NT2/D1 (cell line): ENCODE data around the gene SEMA3B.
A peak's percentile ranks its signal among the peaks of the same experiment; 100 is the strongest.

Source experiments
- DNase-seq: peaks from one replicate; pipeline ENCODE4 v3.0.0-alpha.2; 2011; ENCODE audit warnings: low read depth, low spot score
- H3K27me3 ChIP-seq: 2 replicates; pipeline ENCODE4 v1.6.0; 2011; ENCODE audit warnings: mild to moderate bottlenecking; ENCODE audit not compliant: insufficient read length, insufficient read depth
- H3K36me3 ChIP-seq: 2 replicates; pipeline ENCODE4 v1.6.1; 2011; ENCODE audit warnings: mild to moderate bottlenecking, low read length, mixed read lengths; ENCODE audit not compliant: insufficient read depth, insufficient read length
- H3K4me1 ChIP-seq: 2 replicates; pipeline ENCODE4 v1.5.1; 2011; ENCODE audit not compliant: insufficient read depth, insufficient read length
- H3K4me3 ChIP-seq: 2 replicates; pipeline ENCODE4 v1.5.1; 2011; ENCODE audit warnings: low read depth; ENCODE audit not compliant: insufficient read length
- H3K9ac ChIP-seq: 2 replicates; pipeline ENCODE4 v1.6.0; 2011; ENCODE audit warnings: low read depth; ENCODE audit not compliant: insufficient read length
- H3K9me3 ChIP-seq: 2 replicates; pipeline ENCODE4 v1.5.1; 2011; ENCODE audit warnings: mild to moderate bottlenecking, low read length; ENCODE audit not compliant: insufficient read depth
- SUZ12 ChIP-seq: IDR thresholded peaks from 2 replicates; pipeline ENCODE4 v1.6.1; 2011; ENCODE audit not compliant: insufficient read length, insufficient read depth; ENCODE audit errors: extremely low read depth
- YY1 ChIP-seq: IDR thresholded peaks from 2 replicates; pipeline ENCODE4 v1.6.1; 2011; ENCODE audit not compliant: insufficient read length, insufficient read depth
- ZNF274 ChIP-seq: IDR thresholded peaks from 2 replicates; pipeline ENCODE4 v1.6.1; 2011; ENCODE audit warnings: mild to moderate bottlenecking, low read depth, low read length

SEMA3B gene

GRCh38 chr3:50286322-50287227, 17.6 kb downstream of the SEMA3B start:
- H3K9ac ChIP-seq = no peak overlapping the region
- H3K27me3 ChIP-seq = no peaks in the 10 kb centered on the region
- DNase-seq = no peak
- TF ChIP-seq ZNF274 (no peak), SUZ12 (no peak), YY1 (no peak)
- H3K9me3 ChIP-seq = no peaks in the 10 kb centered on the region
- no peak overlapping the region for H3K4me3 ChIP-seq
- H3K36me3 ChIP-seq = peaks cover 51% of the 10 kb centered on the region
- H3K4me1 ChIP-seq = peaks cover 9% of the 10 kb centered on the region

DNA sequence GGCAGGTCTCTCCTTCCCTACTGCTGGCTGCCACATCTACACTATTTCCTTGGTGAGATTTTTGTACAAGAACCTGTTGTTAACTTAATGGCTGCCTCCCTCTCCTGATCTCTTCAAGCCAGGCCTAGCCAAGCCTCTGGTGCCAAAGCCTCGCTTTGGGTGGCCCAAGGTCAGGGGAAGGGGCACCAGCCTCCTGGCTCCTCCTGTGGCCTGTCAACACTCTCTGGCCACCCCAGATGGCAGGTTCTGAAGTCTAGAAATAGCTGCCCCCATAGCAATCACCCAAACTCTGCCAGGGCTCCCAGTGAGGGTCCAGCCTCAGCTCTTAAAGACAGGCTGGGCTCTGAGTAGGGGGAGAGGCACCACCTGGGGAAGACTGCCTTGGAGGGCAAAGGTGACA, 18.3 kb downstream of the SEMA3B start:
- peaks cover 9% of the 10 kb centered on the region for H3K4me1 ChIP-seq
- H3K36me3 ChIP-seq = peaks cover 51% of the 10 kb centered on the region
- no peak overlapping the region for H3K4me3 ChIP-seq
- no peaks in the 10 kb centered on the region for H3K9me3 ChIP-seq
- no peaks in the 10 kb centered on the region for H3K27me3 ChIP-seq
- DNase-seq = no peak
- no peak overlapping the region for H3K9ac ChIP-seq
- TF ChIP-seq YY1 (no peak), ZNF274 (no peak), SUZ12 (no peak)

DNA sequence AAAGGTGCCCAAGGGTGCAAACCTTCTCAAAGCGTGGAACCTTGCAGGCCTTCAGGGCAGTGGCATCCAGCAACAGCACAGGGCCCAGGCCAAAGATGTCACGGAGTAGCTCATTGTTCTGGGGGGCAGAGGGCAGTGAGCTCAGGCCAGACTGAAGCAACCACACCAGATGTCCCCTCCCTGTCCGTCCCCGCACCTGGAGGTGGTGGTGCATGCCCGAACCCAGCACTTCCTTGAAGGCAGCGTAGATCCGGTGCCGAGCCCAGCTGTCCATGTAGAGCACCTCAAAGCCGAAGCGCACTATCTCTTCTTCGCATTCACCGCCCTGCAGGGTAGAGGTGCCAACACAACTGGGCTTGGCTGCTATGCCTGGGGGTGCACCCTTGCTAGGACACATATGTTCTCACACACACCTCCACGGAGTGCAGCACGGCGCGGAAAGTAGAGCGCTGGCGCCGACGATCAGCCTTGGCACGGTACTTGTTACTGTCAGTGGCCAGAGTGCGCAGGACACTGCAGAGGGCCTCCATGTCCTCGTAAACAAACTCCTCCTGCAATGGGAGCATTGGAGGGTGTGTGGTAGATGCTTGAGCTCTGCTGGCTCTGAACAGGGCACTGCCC, 19.6 kb downstream of the SEMA3B start:
- no peak overlapping the region for H3K9ac ChIP-seq
- H3K4me3 ChIP-seq = no peak overlapping the region
- no peaks in the 10 kb centered on the region for H3K9me3 ChIP-seq
- peaks cover 51% of the 10 kb centered on the region for H3K36me3 ChIP-seq
- TF ChIP-seq YY1 = no peak
- TF ChIP-seq ZNF274 = no peak
- no peak for TF ChIP-seq SUZ12
- peaks cover 15% of the 10 kb centered on the region for H3K4me1 ChIP-seq
- no peaks in the 10 kb centered on the region for H3K27me3 ChIP-seq
- DNase-seq = no peak

DNA sequence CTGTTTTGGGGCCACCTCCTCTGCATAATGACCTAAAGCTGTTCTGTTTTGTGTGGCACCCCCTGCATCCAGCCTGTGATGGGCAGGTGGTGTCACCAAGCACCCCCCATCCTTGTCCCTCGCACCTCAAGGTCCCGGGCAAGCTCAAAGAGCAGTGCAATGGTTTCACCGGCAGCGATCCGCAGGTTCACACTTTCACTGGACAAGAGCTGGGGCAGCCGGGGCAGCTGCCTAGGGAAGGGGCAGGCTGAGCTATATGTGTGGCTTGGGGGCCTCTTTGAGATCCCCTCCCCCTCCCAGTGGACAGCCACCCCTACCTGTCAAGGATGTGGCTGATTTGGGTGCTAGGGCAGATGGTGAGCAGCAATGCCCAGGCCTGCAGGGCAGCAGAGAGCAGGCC, 20.2 kb downstream of the SEMA3B start:
- H3K9ac ChIP-seq = no peak overlapping the region
- DNase-seq = no peak
- H3K36me3 ChIP-seq = peaks cover 51% of the 10 kb centered on the region

DNA sequence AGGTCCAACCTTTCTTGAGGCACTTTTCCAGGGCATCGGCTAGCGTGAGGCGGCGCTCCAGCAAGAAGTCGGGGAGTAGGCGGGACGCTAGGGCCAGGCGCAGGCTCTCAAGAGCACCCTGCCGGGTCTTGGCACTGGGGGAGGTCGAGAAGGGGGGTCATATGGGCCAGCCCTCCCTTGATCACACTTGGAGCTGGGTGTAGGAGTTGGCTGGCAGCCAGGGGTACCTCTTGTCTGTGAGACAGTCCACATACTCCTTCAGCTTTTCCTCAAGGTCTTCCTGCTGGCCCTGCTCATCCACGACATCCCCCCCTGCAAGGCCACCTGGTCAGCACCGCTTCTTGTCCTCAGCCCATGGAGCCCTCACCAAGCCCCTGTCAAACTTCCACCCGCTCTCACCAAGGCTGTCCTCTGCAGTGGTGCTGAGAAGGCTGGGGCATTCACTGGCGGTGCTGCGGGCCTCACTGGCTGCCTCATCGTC, 21.3 kb downstream of the SEMA3B start:
- no peaks in the 10 kb centered on the region for H3K27me3 ChIP-seq
- DNase-seq = no peak
- TF ChIP-seq ZNF274 (no peak), YY1 (no peak), SUZ12 (no peak)
- H3K4me1 ChIP-seq = peaks cover 15% of the 10 kb centered on the region
- peaks cover 51% of the 10 kb centered on the region for H3K36me3 ChIP-seq
- no peak overlapping the region for H3K4me3 ChIP-seq
- no peak overlapping the region for H3K9ac ChIP-seq
- H3K9me3 ChIP-seq = no peaks in the 10 kb centered on the region

More for the DNA sequence above, 20.2 kb downstream of the SEMA3B start:
- no peak overlapping the region for H3K4me3 ChIP-seq
- no peaks in the 10 kb centered on the region for H3K9me3 ChIP-seq
- TF ChIP-seq SUZ12 = no peak
- peaks cover 15% of the 10 kb centered on the region for H3K4me1 ChIP-seq
- no peaks in the 10 kb centered on the region for H3K27me3 ChIP-seq

- H3K27me3 ChIP-seq = no peaks in the 10 kb centered on the region
- no peak for TF ChIP-seq SUZ12
- no peak for TF ChIP-seq ZNF274
- TF ChIP-seq YY1 = peak; percentile 69
- peak within 1 kb of the TSS; percentile 97 for H3K9ac ChIP-seq
- peaks cover 42% of the 10 kb centered on the region for H3K36me3 ChIP-seq
- peak within 1 kb of the TSS; percentile 87 for H3K4me3 ChIP-seq
- no peaks in the 10 kb centered on the region for H3K9me3 ChIP-seq
- DNase-seq = peak; percentile 97
- peaks cover 10% of the 10 kb centered on the region for H3K4me1 ChIP-seq
Measured at GRCh38 chr3:50292159-50293078, 23.5 kb downstream of the SEMA3B start, which contains the start of gene IFRD2. IFRD2 (minus strand) TSS chr3:50292429; CDS start chr3:50292274, 155 bp downstream.
